Endometrium (tissue), 2 donors: ENCODE measurements around the gene ST6GALNAC3.
"Not testable (repeated sequence)": the region's sequence is repeated elsewhere in the genome, so short reads cannot be mapped to it uniquely, and the experiment has no call there.

Experiments
- FAIRE-seq: peaks from 2 replicates; lab custom pipeline; 2012; peaks lifted over from hg19 to GRCh38; lab: Jason Lieb, UNC
- donor health status: control.
- donor health status: control.

The ST6GALNAC3 gene

GRCh38 chr1:76341816-76342215 lies 267.3 kb downstream of the ST6GALNAC3 start:
- FAIRE-seq, result not testable (repeated sequence)

- no peak for FAIRE-seq
These were observed 268.8 kb downstream of the ST6GALNAC3 start for GRCh38 chr1:76343356-76343755.

GRCh38 chr1:76351655-76352054 lies 277.1 kb downstream of the ST6GALNAC3 start:
- no peak for FAIRE-seq

GRCh38 chr1:76352741-76353435 lies 278.3 kb downstream of the ST6GALNAC3 start:
- no peak for FAIRE-seq

GRCh38 chr1:76354236-76354635 lies 279.7 kb downstream of the ST6GALNAC3 start:
- FAIRE-seq, result no peak

GRCh38 chr1:76366726-76367125 lies 292.2 kb downstream of the ST6GALNAC3 start:
- FAIRE-seq, result no peak

- no peak for FAIRE-seq
These were observed 297.4 kb downstream of the ST6GALNAC3 start for GRCh38 chr1:76371941-76372340.

- no peak for FAIRE-seq
These were observed 299.5 kb downstream of the ST6GALNAC3 start for GRCh38 chr1:76374086-76374485.

GRCh38 chr1:76377247-76377646 lies 302.7 kb downstream of the ST6GALNAC3 start:
- no peak for FAIRE-seq

GRCh38 chr1:76379506-76379905 lies 305.0 kb downstream of the ST6GALNAC3 start:
- no peak for FAIRE-seq

GRCh38 chr1:76381450-76382097 lies 307.0 kb downstream of the ST6GALNAC3 start:
- no peak for FAIRE-seq

- FAIRE-seq, result no peak
These were observed 313.7 kb downstream of the ST6GALNAC3 start for GRCh38 chr1:76388261-76388660.

- FAIRE-seq, result no peak
These were observed 315.9 kb downstream of the ST6GALNAC3 start for GRCh38 chr1:76390456-76390855.

GRCh38 chr1:76395059-76395458 lies 320.5 kb downstream of the ST6GALNAC3 start:
- no peak for FAIRE-seq

- no peak for FAIRE-seq
These were observed 327.6 kb downstream of the ST6GALNAC3 start for GRCh38 chr1:76402128-76402527.

- no peak for FAIRE-seq
These were observed 333.8 kb downstream of the ST6GALNAC3 start for GRCh38 chr1:76408303-76408702.

GRCh38 chr1:76410499-76410898 lies 336.0 kb downstream of the ST6GALNAC3 start:
- FAIRE-seq, result no peak

GRCh38 chr1:76418531-76418930 lies 344.0 kb downstream of the ST6GALNAC3 start:
- FAIRE-seq, result no peak

- FAIRE-seq, result peak; percentile 93
These were observed 345.1 kb downstream of the ST6GALNAC3 start for GRCh38 chr1:76419603-76420002.

- FAIRE-seq, result no peak
These were observed 350.9 kb downstream of the ST6GALNAC3 start for GRCh38 chr1:76425201-76426145.

GRCh38 chr1:76426606-76427005 lies 352.1 kb downstream of the ST6GALNAC3 start:
- no peak for FAIRE-seq

- no peak for FAIRE-seq
These were observed 353.5 kb downstream of the ST6GALNAC3 start for GRCh38 chr1:76428028-76428427.

- FAIRE-seq, result no peak
These were observed 356.0 kb downstream of the ST6GALNAC3 start for GRCh38 chr1:76430531-76430930.
